Renal cortex interstitium (tissue), 15 donors: Measurements from ENCODE around the gene RXRA. TPM values are rescaled to one million over a fixed set of nuclear protein-coding genes. Genes with fewer than 3 reads are reported as not detected.
A peak's percentile ranks its signal among the peaks of the same experiment; 100 is the strongest.

Source experiments
- DNase-seq, 11 donors: peaks; one replicate each; pipeline ENCODE4 v3.0.0-alpha.2; 2013; ENCODE audit warnings: low read depth in 9 of 11, low spot score in 4 of 11; ENCODE audit errors: extremely low read depth in 1 of 11
- long read RNA-seq, 16 experiments: transcript quantifications; one replicate each; lab custom pipeline, GENCODE V29; 2026
- polyA plus RNA-seq, 3 donors: library from polyadenylated mRNA; unstranded; fragments of 120-200 nt; gene quantifications; one replicate each; pipeline ENCODE4 v1.2.1, GENCODE V29; 2013; ENCODE audit not compliant: insufficient read length in 3 of 3

Gene RXRA
- 10 to 100 TPM; 33.5 to 51.7 (median 44.8) TPM for polyA plus RNA-seq
- long read RNA-seq, donor 1, partial matches to known transcripts, result 10 of 14 reads
- long read RNA-seq, donor 1, other reads (novel, unspliced or antisense), result 0 of 14 reads
- long read RNA-seq, donor 2, partial matches to known transcripts, result 12 of 15 reads
- long read RNA-seq, donor 2, other reads (novel, unspliced or antisense), result 0 of 15 reads
- long read RNA-seq, donor 3, transcript RXRA-202 (10 exons, 1,846 nt), result major isoform, 15 of 15 reads
- long read RNA-seq, donor 3, partial matches to known transcripts, result 0 of 15 reads
- long read RNA-seq, donor 3, other reads (novel, unspliced or antisense), result 0 of 15 reads
- long read RNA-seq, donor 4, transcript RXRA-202 (10 exons, 1,846 nt), result major isoform, 8 of 8 reads
- long read RNA-seq, donor 4, partial matches to known transcripts, result 0 of 8 reads
- long read RNA-seq, donor 4, other reads (novel, unspliced or antisense), result 0 of 8 reads
- long read RNA-seq, donor 5, result 0 reads
- long read RNA-seq, donor 6, transcript RXRA-202 (10 exons, 1,846 nt), result major isoform, 9 of 22 reads
- long read RNA-seq, donor 6, partial matches to known transcripts, result 13 of 22 reads
- long read RNA-seq, donor 6, other reads (novel, unspliced or antisense), result 0 of 22 reads
- long read RNA-seq, donor 7, partial matches to known transcripts, result 5 of 9 reads
- long read RNA-seq, donor 7, other reads (novel, unspliced or antisense), result 0 of 9 reads
- long read RNA-seq, donor 8, transcript RXRA-202 (10 exons, 1,846 nt), result major isoform, 6 of 28 reads
- long read RNA-seq, donor 8, partial matches to known transcripts, result 22 of 28 reads
- long read RNA-seq, donor 8, other reads (novel, unspliced or antisense), result 0 of 28 reads
- long read RNA-seq, donor 9, transcript RXRA-202 (10 exons, 1,846 nt), result major isoform, 6 of 6 reads
- long read RNA-seq, donor 9, partial matches to known transcripts, result 0 of 6 reads
- long read RNA-seq, donor 9, other reads (novel, unspliced or antisense), result 0 of 6 reads
- long read RNA-seq, donor 10, transcript RXRA-202 (10 exons, 1,846 nt), result major isoform, 9 of 15 reads
- long read RNA-seq, donor 10, partial matches to known transcripts, result 6 of 15 reads
- long read RNA-seq, donor 10, other reads (novel, unspliced or antisense), result 0 of 15 reads
- long read RNA-seq, donor 11, partial matches to known transcripts, result 5 of 5 reads
- long read RNA-seq, donor 11, other reads (novel, unspliced or antisense), result 0 of 5 reads
- long read RNA-seq, donor 12, transcript RXRA-202 (10 exons, 1,846 nt), result major isoform, 5 of 27 reads
- long read RNA-seq, donor 12, partial matches to known transcripts, result 22 of 27 reads
- long read RNA-seq, donor 12, other reads (novel, unspliced or antisense), result 0 of 27 reads
- long read RNA-seq, donor 13, result 0 reads
- long read RNA-seq, donor 14, partial matches to known transcripts, result 0 of 2 reads
- long read RNA-seq, donor 14, other reads (novel, unspliced or antisense), result 0 of 2 reads
- long read RNA-seq, donor 15, partial matches to known transcripts, result 0 of 4 reads
- long read RNA-seq, donor 15, other reads (novel, unspliced or antisense), result 0 of 4 reads
- long read RNA-seq, donor 16, transcript RXRA-202 (10 exons, 1,846 nt), result major isoform, 26 of 60 reads
- long read RNA-seq, donor 16, partial matches to known transcripts, result 34 of 60 reads
- long read RNA-seq, donor 16, other reads (novel, unspliced or antisense), result 0 of 60 reads

DNA sequence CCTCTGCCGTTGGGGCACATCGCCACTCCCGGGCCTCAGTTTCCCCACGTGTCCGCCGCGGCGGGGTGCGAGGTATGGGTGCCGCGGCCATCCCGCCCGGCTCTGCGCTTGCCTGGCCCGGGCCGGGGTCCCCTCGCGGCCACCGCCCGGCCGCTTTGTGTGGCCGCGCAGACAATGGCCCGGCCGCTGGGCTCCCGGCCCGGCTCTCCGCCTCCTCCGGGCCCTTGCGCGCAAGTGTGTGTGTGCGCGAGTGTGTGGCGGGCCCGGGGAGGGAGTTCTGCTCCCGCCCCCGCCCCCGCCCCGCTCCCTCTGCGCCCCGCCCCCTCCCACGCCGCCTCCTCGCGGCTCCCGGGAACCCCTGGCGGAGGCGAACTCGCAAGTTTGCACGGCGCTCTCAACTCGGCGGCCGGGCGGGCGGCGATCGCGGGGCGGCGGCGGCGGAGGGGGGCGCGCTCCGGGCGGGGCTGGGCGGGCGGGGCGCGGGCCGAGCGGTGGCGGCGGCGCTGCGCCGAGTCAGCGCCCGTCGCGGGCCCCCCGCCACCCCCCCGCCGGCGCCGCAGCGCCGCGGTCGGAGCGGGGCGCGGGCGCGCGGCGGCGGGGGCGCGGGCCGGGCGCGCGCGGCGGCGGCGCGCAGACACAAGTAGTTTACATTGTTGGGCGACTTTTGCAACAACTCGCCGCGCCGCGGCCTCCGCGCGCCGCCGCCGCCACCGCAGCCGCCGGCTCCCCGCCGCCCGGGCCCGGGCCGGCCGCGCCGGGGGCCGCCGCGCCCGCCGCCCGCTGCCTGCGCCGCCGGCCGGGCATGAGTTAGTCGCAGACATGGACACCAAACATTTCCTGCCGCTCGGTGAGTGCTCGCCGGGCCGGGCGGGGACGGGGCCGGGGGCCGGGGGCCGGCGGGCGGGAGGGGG, at the start of gene RXRA:
RXRA (plus strand) TSS at position 643 of the 911 bp plus-strand sequence; CDS start at position 820, 177 bp downstream.
- peak in 8 of 11 donors; percentile 52 to 82 (median 77) for DNase-seq

DNA sequence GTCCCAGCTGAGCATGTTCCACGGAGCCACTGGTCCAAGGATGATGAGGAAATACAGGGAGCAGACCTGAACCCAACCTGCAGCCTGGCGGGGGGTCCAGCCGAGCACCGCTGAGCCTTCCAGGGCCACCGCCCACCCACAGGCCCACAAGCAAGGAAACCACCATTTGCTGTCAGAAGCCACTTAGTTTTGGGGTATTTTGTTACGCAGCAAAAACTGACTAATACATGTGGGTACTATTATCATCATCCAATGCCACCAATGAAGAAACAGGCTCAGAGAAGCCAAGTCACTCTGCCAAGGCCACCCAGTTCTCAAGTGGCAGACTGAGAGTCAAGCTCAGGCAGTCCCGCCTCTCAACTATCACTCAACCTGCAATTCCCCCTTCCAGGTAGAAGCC, 48.0 kb upstream of the RXRA start:
- DNase-seq, result no peak

DNA sequence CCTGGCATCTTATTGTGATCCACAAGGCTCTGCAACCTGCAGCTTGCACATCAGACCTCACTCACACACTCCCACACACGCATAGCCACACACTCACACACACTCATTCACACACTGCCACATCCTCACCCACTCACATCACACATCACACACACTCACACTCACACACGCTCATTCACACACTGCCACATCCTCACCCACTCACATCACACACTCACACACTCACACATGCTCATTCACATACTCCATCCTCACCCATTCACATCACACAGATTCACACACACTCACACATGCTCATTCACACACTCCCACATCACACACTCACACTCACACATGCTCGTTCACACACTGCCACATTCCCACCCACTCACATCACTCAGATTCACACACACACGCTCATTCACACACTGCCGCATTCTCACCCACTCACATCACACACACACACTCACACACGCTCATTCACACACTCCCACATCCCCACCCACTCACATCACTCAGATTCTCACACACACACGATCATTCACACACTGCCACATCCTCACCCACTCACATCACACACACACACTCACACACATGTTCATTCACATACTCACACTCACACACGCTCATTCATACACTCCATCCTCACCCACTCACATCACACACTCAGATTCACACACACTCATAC, 47.1 kb upstream of the RXRA start:
- no peak for DNase-seq

DNA sequence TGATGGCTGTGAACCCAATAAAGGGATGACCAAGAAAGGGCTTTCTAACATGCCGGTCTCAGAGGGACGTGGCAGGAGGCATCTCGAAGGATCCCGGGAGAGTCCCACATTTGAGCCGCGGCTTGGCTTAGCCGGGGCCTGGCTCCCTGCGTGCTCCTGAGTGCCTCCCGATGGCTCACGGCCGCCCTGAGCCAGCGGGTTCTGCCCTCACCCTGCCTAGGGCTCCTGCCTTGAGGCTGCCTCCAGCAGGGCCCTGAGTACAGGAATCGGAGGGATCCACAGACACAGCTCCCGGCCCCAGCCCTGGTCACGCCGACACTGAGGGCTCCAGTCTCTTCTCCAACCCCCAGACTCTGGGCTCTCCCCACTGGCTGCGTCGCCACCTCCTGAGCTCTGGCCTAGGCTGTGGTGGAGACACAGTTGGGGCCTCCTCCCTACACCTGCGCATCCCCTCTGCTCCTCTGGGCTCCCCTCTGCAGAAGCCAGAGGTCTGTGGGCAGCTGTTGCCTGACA, 44.1 kb upstream of the RXRA start:
- DNase-seq, result no peak

DNA sequence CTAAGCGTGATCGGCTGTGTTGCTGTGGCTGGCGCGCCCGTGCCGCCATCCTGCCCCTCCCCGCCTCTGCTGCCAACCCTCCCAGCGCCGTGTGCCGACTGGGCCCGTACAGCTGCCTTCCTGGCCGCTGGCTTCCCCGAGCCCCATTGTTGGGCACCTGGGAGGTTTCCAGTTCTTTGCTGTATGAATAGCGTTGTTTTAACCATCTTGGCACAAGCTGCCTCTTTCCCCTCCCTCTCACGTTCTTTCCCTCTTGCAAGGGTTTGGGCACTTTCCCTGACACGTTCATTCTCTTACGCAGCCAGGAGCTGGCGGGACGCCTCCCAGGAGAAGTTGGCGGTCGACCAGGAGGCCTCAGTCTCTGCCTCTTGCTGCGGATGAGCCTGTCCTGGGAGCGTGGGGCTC, 43.1 kb upstream of the RXRA start:
- no peak for DNase-seq

DNA sequence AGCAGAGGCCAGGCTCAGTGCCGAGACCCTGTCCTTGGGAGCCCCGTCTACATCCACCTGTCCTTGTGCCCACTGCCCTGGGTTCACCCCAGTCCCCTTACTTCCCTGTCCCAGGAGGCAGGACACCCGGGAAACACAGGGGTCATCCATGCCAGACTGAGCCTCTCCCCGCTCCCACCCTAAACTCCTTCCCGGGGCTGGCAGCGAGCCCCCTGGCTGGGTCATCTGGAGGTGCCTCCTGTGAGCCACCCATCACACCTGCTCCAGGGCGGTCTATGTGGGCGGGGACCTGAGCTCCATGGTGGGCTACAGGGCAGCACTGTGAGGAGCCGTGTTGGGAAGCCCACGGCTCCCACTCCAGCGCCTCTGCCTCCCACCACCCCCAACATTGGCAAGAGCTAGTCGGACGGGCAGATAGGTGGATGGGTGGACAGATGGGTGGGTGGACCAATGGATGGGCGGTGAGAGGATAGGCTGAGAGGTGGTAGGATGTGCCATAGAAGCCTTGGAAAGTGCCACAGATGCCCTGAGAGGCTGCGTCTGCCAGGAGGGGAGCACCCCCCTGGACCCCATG, 42.5 kb upstream of the RXRA start:
- no peak for DNase-seq

DNA sequence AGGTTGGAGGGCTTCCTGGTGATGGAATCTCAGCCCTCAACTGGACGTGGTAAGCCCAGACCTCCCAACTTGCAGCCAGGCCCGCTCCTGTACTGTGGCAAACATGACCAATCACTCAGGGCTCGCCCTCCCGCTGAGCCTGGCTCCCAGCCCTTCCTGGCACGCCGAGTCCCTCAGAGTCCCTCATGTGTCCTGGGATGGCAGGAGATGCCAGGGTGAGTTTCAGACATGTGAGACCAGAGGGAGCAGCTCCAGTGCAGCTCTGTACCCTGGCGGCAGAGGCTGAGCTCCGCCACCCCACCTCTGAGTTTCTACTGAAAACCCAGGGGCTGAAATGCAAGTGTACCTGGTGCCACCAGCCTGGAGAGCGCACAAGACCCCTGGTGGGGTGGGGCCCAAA, 42.0 kb upstream of the RXRA start:
- DNase-seq, result no peak

DNA sequence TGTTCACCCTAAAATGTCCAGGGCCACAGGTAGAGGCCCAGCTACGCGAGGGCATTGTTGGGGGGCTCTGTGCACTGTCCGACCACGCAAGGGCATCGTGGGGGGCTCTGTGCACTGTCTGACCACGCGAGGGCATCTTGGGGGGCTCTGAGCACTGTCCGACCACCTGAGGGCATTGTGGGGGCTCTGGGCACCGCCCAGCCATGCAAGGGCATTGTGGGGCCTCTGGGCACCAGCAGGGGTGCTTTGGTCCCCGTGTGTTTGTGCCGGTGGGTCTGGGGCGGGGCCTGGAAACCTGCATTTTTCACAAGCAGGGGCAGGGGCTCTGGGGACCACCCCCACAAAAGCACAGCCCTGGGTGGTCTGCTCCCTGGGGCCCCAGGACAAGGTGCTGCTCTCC, 41.5 kb upstream of the RXRA start:
- no peak for DNase-seq

DNA sequence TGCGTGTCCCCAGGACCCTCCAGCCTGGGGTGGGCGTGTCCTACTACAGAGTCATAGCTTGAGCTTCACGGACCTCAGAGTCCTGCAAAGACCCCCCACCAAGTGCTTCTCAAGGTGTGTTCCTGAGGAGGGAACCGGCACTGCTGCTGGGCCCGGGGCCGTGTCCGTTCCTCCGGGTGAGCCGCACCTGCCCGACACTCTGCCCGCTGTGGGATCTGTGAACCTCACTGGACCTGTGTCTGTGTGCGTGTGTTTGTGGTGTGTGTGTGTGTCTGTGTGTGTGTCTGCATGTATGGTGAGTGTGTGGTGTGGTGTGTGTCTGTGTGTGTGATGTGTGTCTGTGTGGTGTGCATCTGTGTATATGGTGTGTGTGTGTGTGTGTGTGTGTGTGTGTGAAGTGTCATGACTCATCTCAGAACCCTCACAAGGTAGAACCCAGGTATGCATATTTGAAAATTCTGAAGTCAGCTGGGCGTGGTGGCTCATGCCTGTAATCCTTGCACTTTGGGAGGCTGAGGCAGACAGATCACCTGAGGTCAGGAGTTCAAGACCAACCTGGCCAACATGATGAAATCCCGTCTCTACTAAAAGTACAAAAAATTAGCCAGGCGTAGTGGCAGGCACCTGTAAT, 40.9 kb upstream of the RXRA start:
- DNase-seq, result no peak

DNA sequence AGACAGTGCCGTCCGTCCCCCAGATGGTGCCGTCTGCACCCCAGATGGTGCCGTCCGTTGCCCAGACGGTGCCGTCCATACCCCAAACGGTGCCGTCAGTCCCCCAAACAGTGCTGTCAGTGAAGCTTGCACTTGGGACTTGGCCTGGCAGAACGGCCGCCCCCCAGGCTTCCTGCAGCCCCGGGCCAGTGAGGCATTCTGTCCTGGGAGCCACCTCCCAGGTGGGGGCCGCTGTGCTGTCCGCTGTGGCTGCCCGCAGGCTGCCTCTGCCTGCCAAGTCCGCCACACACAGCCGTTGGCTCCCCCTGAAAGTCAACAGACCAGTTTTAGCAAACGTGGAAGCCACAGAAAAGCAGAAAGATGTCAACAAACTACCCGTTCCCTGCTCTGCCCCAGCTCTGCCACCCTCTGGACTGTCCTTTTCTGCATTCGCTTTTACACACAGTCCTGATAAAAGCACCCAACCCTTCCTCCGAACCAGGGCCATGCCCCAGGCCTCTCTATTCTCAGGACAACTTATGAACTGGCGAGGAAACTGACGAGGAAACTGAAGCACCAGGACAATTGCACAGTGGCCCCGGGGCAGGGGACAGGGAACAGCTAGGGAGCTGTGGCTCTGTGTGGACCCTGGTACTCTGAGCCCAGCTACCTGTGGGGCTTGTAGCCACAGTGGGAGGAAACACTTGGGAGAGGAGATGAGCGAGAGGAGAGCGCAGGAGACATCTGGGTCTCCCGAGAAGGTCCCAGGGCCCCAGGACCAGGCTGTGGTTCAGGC, 39.6 kb upstream of the RXRA start:
- DNase-seq, result no peak

DNA sequence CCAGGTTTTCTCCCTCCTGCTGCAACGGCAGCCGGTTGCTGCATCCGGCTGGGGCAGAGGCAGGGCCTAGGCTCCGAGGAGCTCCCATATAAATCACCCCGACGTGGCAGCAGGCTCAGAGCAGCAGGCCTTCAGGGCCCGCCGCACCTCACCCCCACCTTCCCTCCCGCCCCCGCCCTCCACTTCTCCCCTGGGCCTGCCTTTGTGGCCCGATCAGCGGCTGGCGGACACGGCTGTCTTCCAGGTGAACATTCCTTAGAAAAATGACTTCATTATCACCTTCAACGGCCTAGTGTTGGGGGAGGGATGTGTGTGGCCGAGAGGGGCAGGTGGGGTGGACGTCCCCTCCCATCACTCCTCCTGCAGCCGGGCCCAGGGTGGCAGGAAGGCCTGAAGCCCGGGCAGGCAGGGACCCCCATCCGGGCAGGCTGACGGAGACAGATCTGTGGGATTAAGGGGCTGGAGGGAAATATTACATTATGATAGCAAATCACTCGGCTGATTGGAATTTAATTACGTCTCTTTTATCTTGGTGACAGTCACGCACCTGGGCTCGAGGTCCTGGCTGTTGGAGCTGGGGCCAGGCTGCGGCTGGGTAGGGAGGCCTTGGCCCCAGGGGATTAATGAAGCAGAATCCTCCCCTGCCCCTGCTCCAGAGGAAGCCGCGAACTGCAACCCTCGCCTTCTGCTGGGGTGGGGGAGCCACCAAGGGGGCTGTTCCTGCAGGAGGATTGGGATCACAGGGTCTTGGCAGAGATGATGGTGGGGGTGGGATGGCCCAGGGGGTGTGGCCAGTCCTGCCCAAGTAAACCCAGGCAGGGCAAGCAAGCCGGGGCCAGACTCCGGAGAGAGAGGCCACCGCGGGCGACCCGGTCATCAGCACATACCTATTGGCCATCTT, 38.4 kb upstream of the RXRA start:
- peak in 1 of 11 donors; percentile 62 for DNase-seq

DNA sequence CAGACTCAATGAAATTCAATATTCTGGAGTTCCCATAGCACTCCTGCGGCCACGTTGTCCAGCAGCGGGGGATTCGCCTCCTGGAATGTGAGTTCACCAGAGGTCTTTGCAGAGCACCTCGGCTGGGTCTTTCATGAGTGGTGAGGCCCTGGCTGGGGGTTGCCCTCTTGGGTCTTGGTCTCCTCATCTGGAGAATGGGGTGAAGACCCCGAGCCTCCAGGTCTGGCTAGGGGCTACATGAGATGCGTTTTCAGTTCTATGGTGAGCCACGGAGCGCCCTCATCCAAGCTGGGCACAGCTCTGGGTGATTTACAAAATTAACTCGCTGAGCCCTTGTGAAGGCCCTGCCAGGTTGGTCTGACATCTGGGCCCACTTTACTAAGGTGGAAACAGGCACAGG, 37.5 kb upstream of the RXRA start:
- DNase-seq, result no peak

DNA sequence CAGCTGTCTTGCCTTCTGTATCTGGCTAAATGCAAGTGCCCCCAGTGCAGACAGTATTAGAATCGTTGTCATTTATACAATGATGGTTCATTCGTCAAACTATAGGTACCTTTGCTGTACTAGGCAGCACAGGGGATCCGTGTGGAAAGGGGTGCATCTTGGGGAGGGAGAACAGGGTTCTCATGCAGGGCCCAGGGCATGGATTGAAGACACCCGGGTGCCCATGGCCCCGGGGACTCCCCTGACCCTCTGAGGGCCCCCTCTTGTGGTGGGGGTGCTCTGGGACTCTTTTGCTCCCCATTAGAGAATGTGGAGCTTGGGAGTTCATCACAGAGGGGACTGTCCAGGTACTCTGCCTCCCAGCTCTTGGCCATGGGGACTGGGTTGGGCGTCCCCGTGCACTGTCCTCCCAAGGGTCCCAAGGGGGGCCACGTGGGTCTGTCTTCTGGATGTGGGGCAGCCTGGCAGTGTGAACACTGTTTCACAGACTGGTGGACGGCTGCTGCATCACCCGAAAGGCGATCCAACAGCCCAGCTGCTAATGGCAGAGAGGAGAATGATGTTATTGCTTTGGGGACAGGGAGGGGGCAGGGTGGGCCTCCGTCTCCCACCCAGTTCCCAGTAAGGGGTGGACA, 36.9 kb upstream of the RXRA start:
- no peak for DNase-seq
